HEK293 (cell line): ENCODE results near the gene UBA3.

Experiments used
- CTCF ChIP-seq: fragments of 450-650 bp; formaldehyde crosslinking; IDR thresholded peaks from 2 replicates; pipeline ENCODE4 v1.5.1; 2016; ENCODE audit warnings: missing biosample characterization, missing genetic modification characterization
- TCF7L2 ChIP-seq: IDR thresholded peaks from 2 replicates; pipeline ENCODE4 v1.6.1; 2011; ENCODE audit warnings: low read depth, mild to moderate bottlenecking, inconsistent platforms, low read length, moderate library complexity, borderline replicate concordance
- ZBTB17 ChIP-seq: fragments of 450-650 bp; formaldehyde crosslinking; IDR thresholded peaks from 2 replicates; pipeline ENCODE4 v1.5.1; 2016; ENCODE audit warnings: missing biosample characterization, missing genetic modification characterization
- ZNF133 ChIP-seq: fragments of 450-650 bp; formaldehyde crosslinking; IDR thresholded peaks from 2 replicates; pipeline ENCODE4 v1.5.1; 2016; ENCODE audit warnings: missing biosample characterization, missing genetic modification characterization

- TF ChIP-seq CTCF (tag by site-specific recombination) (no peak), TCF7L2 (no peak), ZBTB17 (tag by site-specific recombination) (no peak), ZNF133 (no peak)
Measured at GRCh38 chr3:69009559-69010410, 70.4 kb downstream of the UBA3 start.
